IMR-90 (cell line): ENCODE data around the gene ABHD2. TPM values are rescaled to one million over a fixed set of nuclear protein-coding genes. Genes with fewer than 3 reads are reported as not detected.

Experiments used
- ATAC-seq: fragments of 200-7000 bp; cut with Tn5 transposase; 2 replicates; pipeline ENCODE4 v1.9.1; 2020; ENCODE audit warnings: low read depth, mild to moderate bottlenecking, moderate library complexity
- BruUV-seq: library from RNA; stranded (reverse); fragments of 400-500 nt; replicated peaks from 2 replicates; lab custom pipeline; 2021; lab: Mats Ljungman, UMichigan
- CTCF ChIA-PET: fragments of 300-600 bp; formaldehyde crosslinking; extraction: SDS; loops from one replicate; lab custom pipeline; 2021; ENCODE audit warnings: antibody characterized with exemption; lab: Yijun Ruan, JAX
- POLR2A ChIA-PET: fragments of 300-600 bp; sonication (Branson Sonifier 250); formaldehyde crosslinking; loops from one replicate; lab custom pipeline; 2022; ENCODE audit warnings: antibody characterized with exemption; ENCODE audit not compliant: unreplicated experiment; lab: Charles Lee
- DNase-seq: peaks from one replicate; pipeline ENCODE4 v3.0.0; 2013
- H2AFZ ChIP-seq: replicated peaks from 2 replicates; pipeline ENCODE3; 2013; ENCODE audit warnings: low read length, mild to moderate bottlenecking; ENCODE audit not compliant: poor library complexity
- H2AK5ac ChIP-seq: 2 replicates; pipeline ENCODE4 v1.6.1; 2013; ENCODE audit warnings: low read depth, low read length, inconsistent platforms
- H2AK9ac ChIP-seq: replicated peaks from 2 replicates; pipeline ENCODE3; 2013; ENCODE audit warnings: mild to moderate bottlenecking, low read depth, low read length, moderate library complexity; ENCODE audit not compliant: poor library complexity
- H2BK120ac ChIP-seq: 2 replicates; pipeline ENCODE4 v1.6.1; 2013; ENCODE audit warnings: low read depth, low read length, inconsistent platforms
- H2BK15ac ChIP-seq: 3 replicates; pipeline ENCODE4 v1.6.1; 2013; ENCODE audit warnings: low read depth, low read length, inconsistent platforms
- H2BK20ac ChIP-seq: 2 replicates; pipeline ENCODE4 v1.6.1; 2013; ENCODE audit warnings: low read depth, mild to moderate bottlenecking, inconsistent platforms, low read length, moderate library complexity
- H2BK5ac ChIP-seq: 2 replicates; pipeline ENCODE4 v1.6.1; 2013; ENCODE audit warnings: mild to moderate bottlenecking, low read depth, low read length, inconsistent platforms; ENCODE audit not compliant: poor library complexity, severe bottlenecking
- H3K14ac ChIP-seq: replicated peaks from 2 replicates; pipeline ENCODE4 v1.6.1; 2013; ENCODE audit warnings: low read depth, low read length, inconsistent platforms
- H3K18ac ChIP-seq: 2 replicates; pipeline ENCODE4 v1.6.1; 2013; ENCODE audit warnings: low read depth, low read length, control low read depth
- H3K23ac ChIP-seq: 2 replicates; pipeline ENCODE4 v1.6.1; 2013; ENCODE audit warnings: low read depth, low read length, inconsistent platforms
- H3K27ac ChIP-seq: 2 replicates; pipeline ENCODE4 v1.5.1; 2013; ENCODE audit warnings: mild to moderate bottlenecking, control low read depth, low read length; ENCODE audit not compliant: insufficient read depth
- H3K27me3 ChIP-seq: 2 replicates; pipeline ENCODE4 v1.6.1; 2013; ENCODE audit warnings: low read length; ENCODE audit not compliant: control insufficient read depth, insufficient read depth
- H3K36me3 ChIP-seq: 2 replicates; pipeline ENCODE4 v1.6.1; 2013; ENCODE audit warnings: low read length, mixed read lengths; ENCODE audit not compliant: control insufficient read depth, insufficient read depth
- H3K4ac ChIP-seq: 2 replicates; pipeline ENCODE4 v1.6.1; 2013; ENCODE audit warnings: low read depth, low read length, inconsistent platforms
- H3K4me1 ChIP-seq: 2 replicates; pipeline ENCODE4 v1.6.1; 2013; ENCODE audit warnings: low read length, mixed read lengths; ENCODE audit not compliant: control insufficient read depth, insufficient read depth
- H3K4me2 ChIP-seq: 2 replicates; pipeline ENCODE4 v1.6.1; 2013; ENCODE audit warnings: low read depth, mild to moderate bottlenecking, control low read depth, low read length, moderate library complexity
- H3K4me3 ChIP-seq: 2 replicates; pipeline ENCODE4 v1.5.1; 2013; ENCODE audit warnings: low read depth, mild to moderate bottlenecking, control low read depth, low read length, moderate library complexity; ENCODE audit not compliant: insufficient read depth
- H3K56ac ChIP-seq: 2 replicates; pipeline ENCODE4 v1.6.1; 2013; ENCODE audit warnings: low read length, inconsistent platforms; ENCODE audit not compliant: insufficient read depth; ENCODE audit errors: extremely low read depth
- H3K79me1 ChIP-seq, 2 experiments: 2 replicates each; pipeline ENCODE4 v1.6.1; 2013; ENCODE audit warnings: low read length in 2 of 2, inconsistent platforms in 1 of 2, low read depth in 1 of 2
- H3K9ac ChIP-seq: 2 replicates; pipeline ENCODE4 v1.6.1; 2013; ENCODE audit warnings: low read depth, low read length, control low read depth
- H3K9me1 ChIP-seq: 2 replicates; pipeline ENCODE4 v1.6.1; 2013; ENCODE audit warnings: low read length, inconsistent platforms; ENCODE audit not compliant: insufficient read depth
- H3K9me3 ChIP-seq: 2 replicates; pipeline ENCODE4 v1.6.1; 2013; ENCODE audit warnings: low read length; ENCODE audit not compliant: control insufficient read depth, insufficient read depth
- H4K20me1 ChIP-seq: 2 replicates; pipeline ENCODE4 v1.6.1; 2013; ENCODE audit warnings: low read length, inconsistent platforms; ENCODE audit not compliant: insufficient read depth
- H4K5ac ChIP-seq: 2 replicates; pipeline ENCODE4 v1.6.1; 2013; ENCODE audit warnings: mild to moderate bottlenecking, low read depth, low read length, control low read depth
- H4K8ac ChIP-seq, 2 experiments: 2 replicates each; pipeline ENCODE4 v1.6.1; 2013; ENCODE audit warnings: low read depth in 2 of 2, low read length in 2 of 2, control low read depth in 1 of 2, inconsistent platforms in 1 of 2
- H4K91ac ChIP-seq: 2 replicates; pipeline ENCODE4 v1.6.1; 2013; ENCODE audit warnings: low read depth, low read length, inconsistent platforms; ENCODE audit not compliant: insufficient read depth
- BHLHE40 ChIP-seq: fragments of 150-350 bp; IDR thresholded peaks from 2 replicates; pipeline ENCODE4 v1.6.1; 2016; ENCODE audit warnings: mild to moderate bottlenecking, low read depth, low read length
- CEBPB ChIP-seq: IDR thresholded peaks from 2 replicates; pipeline ENCODE4 v1.6.1; 2012; ENCODE audit warnings: low read depth, low read length, improper control_type of control experiment
- CHD1 ChIP-seq: IDR thresholded peaks from 2 replicates; pipeline ENCODE4 v1.6.1; 2012; ENCODE audit warnings: low read depth, low read length, improper control_type of control experiment
- ELK1 ChIP-seq: fragments of 150-350 bp; IDR thresholded peaks from 2 replicates; pipeline ENCODE4 v1.6.1; 2016; ENCODE audit warnings: low read depth, mild to moderate bottlenecking, low read length, moderate library complexity, borderline replicate concordance
- FOS ChIP-seq: fragments of 150-350 bp; IDR thresholded peaks from 2 replicates; pipeline ENCODE4 v1.6.1; 2016; ENCODE audit warnings: low read depth, low read length
- MAFK ChIP-seq: IDR thresholded peaks from 2 replicates; pipeline ENCODE4 v1.6.1; 2012; ENCODE audit warnings: low read depth, low read length, improper control_type of control experiment
- MXI1 ChIP-seq: IDR thresholded peaks from 2 replicates; pipeline ENCODE4 v1.6.1; 2012; ENCODE audit warnings: low read depth, mild to moderate bottlenecking, low read length, moderate library complexity, borderline replicate concordance
- NFE2L2 ChIP-seq: fragments of 150-350 bp; IDR thresholded peaks from 2 replicates; pipeline ENCODE4 v1.6.1; 2016; ENCODE audit warnings: low read depth, mild to moderate bottlenecking, low read length
- POLR2A ChIP-seq: IDR thresholded peaks from 2 replicates; pipeline ENCODE4 v1.6.1; 2012; ENCODE audit warnings: mild to moderate bottlenecking, low read depth, low read length
- RFX5 ChIP-seq: IDR thresholded peaks from 2 replicates; pipeline ENCODE4 v1.8.0; 2012; ENCODE audit warnings: low read depth, mild to moderate bottlenecking, low read length, moderate library complexity
- SMC3 ChIP-seq: fragments of 150-350 bp; IDR thresholded peaks from 2 replicates; pipeline ENCODE4 v1.6.1; 2016; ENCODE audit warnings: low read depth, mild to moderate bottlenecking, antibody characterized with exemption, low read length, moderate library complexity
- WGBS, 2 experiments: methylation state at CpG; one replicate each; pipeline versions ENCODE4 v1.1.5 to v1.1.7; 2013; ENCODE audit warnings: missing lambda C conversion rate in 2 of 2; ENCODE audit not compliant: insufficient read length in 1 of 2; ENCODE audit errors: extremely low coverage in 2 of 2; 5-methylcytosine and 5-hydroxymethylcytosine counted together
- dilution Hi-C: fragments of 300-500 bp; cut with HindIII; formaldehyde crosslinking; loops from one replicate; pipeline ENCODE4 v1.14.3; 2018; ENCODE audit warnings: low sequenced_read_pairs; ENCODE audit not compliant: unreplicated experiment
- in situ Hi-C: fragments of 300-500 bp; cut with MboI; formaldehyde crosslinking; loops from 3 replicates; pipeline ENCODE4 v1.14.3; 2019; ENCODE audit warnings: low sequenced_read_pairs, inconsistent platforms, mixed read lengths
- intact Hi-C: fragments of 100-400 bp; cut with micrococcal nuclease; formaldehyde crosslinking; loops from 2 replicates; pipeline ENCODE4 v1.10.0; 2022
- polyA plus RNA-seq, 3 experiments: library from polyadenylated mRNA; depleted of rRNA; stranded (reverse); fragments of >200 nt; gene quantifications; 2 replicates each; pipeline ENCODE4 v1.2.3, GENCODE V29; 2012; ENCODE audit warnings: low replicate concordance in 1 of 3
- total RNA-seq: library from RNA; depleted of rRNA; stranded (reverse); fragments of >200 nt; gene quantifications from 2 replicates; pipeline ENCODE4 v1.2.3, GENCODE V29; 2012

ABHD2 gene
- total and polyA plus RNA-seq, 2 of the 4 experiments (the other 2 are of a cell fraction) = 31.2 to 62.9 TPM

- DNase-seq = no peak
- in situ Hi-C loops = no loop called here
- CTCF ChIA-PET = interaction anchor here (0.6 kb wide), 1 partner anchor 54 kb away, joined by 5 read pairs; no protein-coding TSS in a partner anchor
Measured at GRCh38 chr15:89200182-89200581, 111.9 kb downstream of the ABHD2 start.

More at GRCh38 chr15:89200182-89200581, 111.9 kb downstream of the ABHD2 start:
- WGBS, 2 experiments = 100% methylated on average over 2 of the region's 12 CpGs; no CpG with 5 or more reads in 1 of the 2 experiments
- TF ChIP-seq BHLHE40 = no peak
- no peak for TF ChIP-seq MAFK
- TF ChIP-seq ELK1 = no peak
- TF ChIP-seq CEBPB = no peak
- TF ChIP-seq RFX5 = no peak
- TF ChIP-seq MXI1 = no peak
- TF ChIP-seq NFE2L2 = no peak
- no peak for TF ChIP-seq CHD1
- TF ChIP-seq POLR2A = no peak
- no peak for TF ChIP-seq SMC3
- no peak for TF ChIP-seq FOS
- Histone ChIP-seq H2AK5ac (no peak overlapping the region), H3K23ac (no peak overlapping the region), H3K79me1 (no peaks in the 10 kb centered on the region), H3K4ac (no peak overlapping the region), H3K9me3 (no peaks in the 10 kb centered on the region), H2BK20ac (no peak overlapping the region), H2BK5ac (no peak overlapping the region), H3K18ac (no peak overlapping the region), H3K4me2 (no peak overlapping the region), H4K8ac (no peak overlapping the region), H3K14ac (no peak overlapping the region), H2BK15ac (no peak overlapping the region), H2BK120ac (no peak overlapping the region), H4K20me1 (no peaks in the 10 kb centered on the region), H3K9me1 (0 out of 2 replicates have a peak, but pooled peaks cover 3% of the 10 kb centered on the region), H3K56ac (no peak overlapping the region), H4K5ac (no peak overlapping the region), H3K4me3 (no peak overlapping the region), H3K27ac (no peak overlapping the region), H2AFZ (no peak overlapping the region), H3K36me3 (peaks cover 16% of the 10 kb centered on the region), H4K91ac (no peak overlapping the region), H3K27me3 (no peaks in the 10 kb centered on the region), H3K4me1 (peaks cover 9% of the 10 kb centered on the region), H2AK9ac (no peak overlapping the region), H3K9ac (no peak overlapping the region)
- intact Hi-C loops = no loop called here
- no TSS peak for BruUV-seq
- POLR2A ChIA-PET = no interaction called here
- no peak for ATAC-seq
- dilution Hi-C loops = no loop called here
